ENCODE data around the gene GFOD1. TPM values are rescaled to one million over a fixed set of nuclear protein-coding genes. Genes with fewer than 3 reads are reported as not detected.
A peak's percentile ranks its signal among the peaks of the same experiment; 100 is the strongest.

Gene GFOD1
- total and polyA plus RNA-seq, 4 donors = 2.6 to 16.8 (median 5.0) TPM

GRCh38 chr6:13437218-13437996 is 50.0 kb downstream of the GFOD1 start:
- no peak overlapping the region for H3K4me3 ChIP-seq (ENCODE audit: low read depth in 1 of 3, low read length in 3 of 3)
- H3K27ac ChIP-seq (ENCODE audit: low read depth in 1 of 2, low read length in 2 of 2) = no peak overlapping the region
- no peaks in the 10 kb centered on the region for H3K9me3 ChIP-seq (ENCODE audit: control insufficient read depth in 4 of 4, low read length in 3 of 4)
- DNase-seq (ENCODE audit: low spot score) = no peak
- peaks cover 0 to 17% (median 5%) of the 10 kb centered on the region in 4 donors for H3K4me1 ChIP-seq (ENCODE audit: control insufficient read depth in 4 of 4, insufficient read depth in 4 of 4, low read length in 3 of 4)
- no peaks in the 10 kb centered on the region for H3K36me3 ChIP-seq (ENCODE audit: control insufficient read depth in 4 of 4, insufficient read depth in 3 of 4, low read depth in 1 of 4, low read length in 3 of 4)
- no peaks in the 10 kb centered on the region for H3K27me3 ChIP-seq (ENCODE audit: control insufficient read depth in 4 of 4, insufficient read depth in 4 of 4, low read length in 3 of 4)
- 94% methylated on average over 3 of the region's 3 CpGs for WGBS
- H3K9ac ChIP-seq (ENCODE audit: low read depth in 1 of 2, low read length in 2 of 2) = no peak overlapping the region
- TF ChIP-seq, protein P1, sequence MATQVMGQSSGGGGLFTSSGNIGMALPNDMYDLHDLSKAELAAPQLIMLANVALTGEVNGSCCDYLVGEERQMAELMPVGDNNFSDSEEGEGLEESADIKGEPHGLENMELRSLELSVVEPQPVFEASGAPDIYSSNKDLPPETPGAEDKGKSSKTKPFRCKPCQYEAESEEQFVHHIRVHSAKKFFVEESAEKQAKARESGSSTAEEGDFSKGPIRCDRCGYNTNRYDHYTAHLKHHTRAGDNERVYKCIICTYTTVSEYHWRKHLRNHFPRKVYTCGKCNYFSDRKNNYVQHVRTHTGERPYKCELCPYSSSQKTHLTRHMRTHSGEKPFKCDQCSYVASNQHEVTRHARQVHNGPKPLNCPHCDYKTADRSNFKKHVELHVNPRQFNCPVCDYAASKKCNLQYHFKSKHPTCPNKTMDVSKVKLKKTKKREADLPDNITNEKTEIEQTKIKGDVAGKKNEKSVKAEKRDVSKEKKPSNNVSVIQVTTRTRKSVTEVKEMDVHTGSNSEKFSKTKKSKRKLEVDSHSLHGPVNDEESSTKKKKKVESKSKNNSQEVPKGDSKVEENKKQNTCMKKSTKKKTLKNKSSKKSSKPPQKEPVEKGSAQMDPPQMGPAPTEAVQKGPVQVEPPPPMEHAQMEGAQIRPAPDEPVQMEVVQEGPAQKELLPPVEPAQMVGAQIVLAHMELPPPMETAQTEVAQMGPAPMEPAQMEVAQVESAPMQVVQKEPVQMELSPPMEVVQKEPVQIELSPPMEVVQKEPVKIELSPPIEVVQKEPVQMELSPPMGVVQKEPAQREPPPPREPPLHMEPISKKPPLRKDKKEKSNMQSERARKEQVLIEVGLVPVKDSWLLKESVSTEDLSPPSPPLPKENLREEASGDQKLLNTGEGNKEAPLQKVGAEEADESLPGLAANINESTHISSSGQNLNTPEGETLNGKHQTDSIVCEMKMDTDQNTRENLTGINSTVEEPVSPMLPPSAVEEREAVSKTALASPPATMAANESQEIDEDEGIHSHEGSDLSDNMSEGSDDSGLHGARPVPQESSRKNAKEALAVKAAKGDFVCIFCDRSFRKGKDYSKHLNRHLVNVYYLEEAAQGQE (IDR thresholded peaks at IDR 0.05) = no peak
- peak; percentile 9 to 13 for TF ChIP-seq HNF4A (conservative IDR thresholded peaks at IDR 0.05)

GRCh38 chr6:13436399-13437217 is 50.8 kb downstream of the GFOD1 start:
- H3K36me3 ChIP-seq (ENCODE audit: control insufficient read depth in 4 of 4, insufficient read depth in 3 of 4, low read depth in 1 of 4, low read length in 3 of 4) = no peaks in the 10 kb centered on the region
- WGBS = 94% methylated on average over 7 of the region's 7 CpGs
- TF ChIP-seq RXRA (IDR thresholded peaks at IDR 0.05) (no peak), RAD21 (IDR thresholded peaks at IDR 0.05) (no peak), FOXA2 (IDR thresholded peaks at IDR 0.05) (no peak), NR2F2 (IDR thresholded peaks at IDR 0.05) (no peak), EGR1 (IDR thresholded peaks at IDR 0.05; ENCODE audit: low read depth in 2 of 2) (no peak), HNF4G (IDR thresholded peaks at IDR 0.05) (no peak), YY1 (IDR thresholded peaks at IDR 0.05) (no peak), JUND (IDR thresholded peaks at IDR 0.05) (no peak), TAF1 (conservative IDR thresholded peaks at IDR 0.05) (no peak), GABPA (IDR thresholded peaks at IDR 0.05 in 1 of 2, conservative IDR thresholded peaks at IDR 0.05 in 1 of 2) (no peak), FOXA1 (IDR thresholded peaks at IDR 0.05) (no peak), SP1 (IDR thresholded peaks at IDR 0.05) (no peak), ZBTB33 (IDR thresholded peaks at IDR 0.05) (no peak)
- TF ChIP-seq, protein P2, sequence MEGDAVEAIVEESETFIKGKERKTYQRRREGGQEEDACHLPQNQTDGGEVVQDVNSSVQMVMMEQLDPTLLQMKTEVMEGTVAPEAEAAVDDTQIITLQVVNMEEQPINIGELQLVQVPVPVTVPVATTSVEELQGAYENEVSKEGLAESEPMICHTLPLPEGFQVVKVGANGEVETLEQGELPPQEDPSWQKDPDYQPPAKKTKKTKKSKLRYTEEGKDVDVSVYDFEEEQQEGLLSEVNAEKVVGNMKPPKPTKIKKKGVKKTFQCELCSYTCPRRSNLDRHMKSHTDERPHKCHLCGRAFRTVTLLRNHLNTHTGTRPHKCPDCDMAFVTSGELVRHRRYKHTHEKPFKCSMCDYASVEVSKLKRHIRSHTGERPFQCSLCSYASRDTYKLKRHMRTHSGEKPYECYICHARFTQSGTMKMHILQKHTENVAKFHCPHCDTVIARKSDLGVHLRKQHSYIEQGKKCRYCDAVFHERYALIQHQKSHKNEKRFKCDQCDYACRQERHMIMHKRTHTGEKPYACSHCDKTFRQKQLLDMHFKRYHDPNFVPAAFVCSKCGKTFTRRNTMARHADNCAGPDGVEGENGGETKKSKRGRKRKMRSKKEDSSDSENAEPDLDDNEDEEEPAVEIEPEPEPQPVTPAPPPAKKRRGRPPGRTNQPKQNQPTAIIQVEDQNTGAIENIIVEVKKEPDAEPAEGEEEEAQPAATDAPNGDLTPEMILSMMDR (IDR thresholded peaks at IDR 0.05; ENCODE audit: low read depth, low read length, missing input control) = no peak
- TF ChIP-seq, protein P1 (IDR thresholded peaks at IDR 0.05) = no peak
- H3K27ac ChIP-seq (ENCODE audit: low read depth in 1 of 2, low read length in 2 of 2) = no peak overlapping the region
- no peaks in the 10 kb centered on the region for H3K27me3 ChIP-seq (ENCODE audit: control insufficient read depth in 4 of 4, insufficient read depth in 4 of 4, low read length in 3 of 4)
- no peak overlapping the region for H3K4me3 ChIP-seq (ENCODE audit: low read depth in 1 of 3, low read length in 3 of 3)
- H3K4me1 ChIP-seq (ENCODE audit: control insufficient read depth in 4 of 4, insufficient read depth in 4 of 4, low read length in 3 of 4) = peaks cover 0 to 17% (median 8%) of the 10 kb centered on the region in 4 donors
- no peak for DNase-seq (ENCODE audit: low spot score)
- no peaks in the 10 kb centered on the region for H3K9me3 ChIP-seq (ENCODE audit: control insufficient read depth in 4 of 4, low read length in 3 of 4)
- no peak overlapping the region for H3K9ac ChIP-seq (ENCODE audit: low read depth in 1 of 2, low read length in 2 of 2)
